ENCODE measurements around the gene ADGRE3.

DNA sequence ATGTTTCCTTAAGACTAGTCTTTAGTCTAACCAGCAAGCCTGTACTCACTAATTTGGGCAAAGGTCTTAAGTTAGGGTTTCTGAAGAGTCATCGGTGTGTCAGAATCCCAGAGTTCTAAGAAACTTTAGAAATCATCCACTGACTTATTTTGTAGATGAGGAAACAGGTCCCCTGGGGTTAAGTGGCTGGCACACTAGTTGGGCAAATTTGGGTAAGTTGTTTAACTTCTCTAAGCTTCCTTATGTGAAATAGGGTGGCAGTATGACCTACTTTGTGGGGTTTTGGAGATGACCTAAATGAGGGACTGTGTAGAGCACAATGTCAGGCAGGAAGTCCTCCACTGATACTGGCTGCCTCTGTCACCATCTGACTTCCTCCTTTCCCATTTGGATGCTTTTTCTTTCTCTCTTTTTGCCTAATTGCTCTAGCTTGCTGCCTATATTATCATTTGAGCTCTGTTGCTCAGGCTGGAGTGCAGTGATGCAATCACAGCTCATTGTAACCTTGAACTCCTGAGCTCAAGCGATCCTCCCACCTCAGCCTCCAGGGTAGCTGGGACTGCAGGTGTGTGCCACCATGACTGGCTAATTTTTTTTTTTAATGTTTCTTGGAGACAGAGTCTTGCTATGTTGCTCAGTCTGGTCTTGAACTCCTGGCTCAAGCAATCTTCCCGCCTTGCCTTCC is 2.3 kb downstream of the ADGRE3 start:
- TF ChIP-seq, protein P1, sequence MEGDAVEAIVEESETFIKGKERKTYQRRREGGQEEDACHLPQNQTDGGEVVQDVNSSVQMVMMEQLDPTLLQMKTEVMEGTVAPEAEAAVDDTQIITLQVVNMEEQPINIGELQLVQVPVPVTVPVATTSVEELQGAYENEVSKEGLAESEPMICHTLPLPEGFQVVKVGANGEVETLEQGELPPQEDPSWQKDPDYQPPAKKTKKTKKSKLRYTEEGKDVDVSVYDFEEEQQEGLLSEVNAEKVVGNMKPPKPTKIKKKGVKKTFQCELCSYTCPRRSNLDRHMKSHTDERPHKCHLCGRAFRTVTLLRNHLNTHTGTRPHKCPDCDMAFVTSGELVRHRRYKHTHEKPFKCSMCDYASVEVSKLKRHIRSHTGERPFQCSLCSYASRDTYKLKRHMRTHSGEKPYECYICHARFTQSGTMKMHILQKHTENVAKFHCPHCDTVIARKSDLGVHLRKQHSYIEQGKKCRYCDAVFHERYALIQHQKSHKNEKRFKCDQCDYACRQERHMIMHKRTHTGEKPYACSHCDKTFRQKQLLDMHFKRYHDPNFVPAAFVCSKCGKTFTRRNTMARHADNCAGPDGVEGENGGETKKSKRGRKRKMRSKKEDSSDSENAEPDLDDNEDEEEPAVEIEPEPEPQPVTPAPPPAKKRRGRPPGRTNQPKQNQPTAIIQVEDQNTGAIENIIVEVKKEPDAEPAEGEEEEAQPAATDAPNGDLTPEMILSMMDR (IDR thresholded peaks at IDR 0.05) = no peak
- TF ChIP-seq POLR2A (IDR thresholded peaks at IDR 0.05; ENCODE audit: low read depth) (no peak), EP300 (IDR thresholded peaks at IDR 0.05) (no peak), POLR2AphosphoS5 (IDR thresholded peaks at IDR 0.05) (no peak)
